ENCODE measurements around the gene CXorf65.

The CXorf65 gene

GRCh38 chrX:71060127-71060526 is 46.4 kb downstream of the CXorf65 start:
- no peak for DNase-seq (ENCODE audit: low spot score)

GRCh38 chrX:71057848-71058530 is 48.6 kb downstream of the CXorf65 start:
- DNase-seq (ENCODE audit: low spot score), result no peak

DNA sequence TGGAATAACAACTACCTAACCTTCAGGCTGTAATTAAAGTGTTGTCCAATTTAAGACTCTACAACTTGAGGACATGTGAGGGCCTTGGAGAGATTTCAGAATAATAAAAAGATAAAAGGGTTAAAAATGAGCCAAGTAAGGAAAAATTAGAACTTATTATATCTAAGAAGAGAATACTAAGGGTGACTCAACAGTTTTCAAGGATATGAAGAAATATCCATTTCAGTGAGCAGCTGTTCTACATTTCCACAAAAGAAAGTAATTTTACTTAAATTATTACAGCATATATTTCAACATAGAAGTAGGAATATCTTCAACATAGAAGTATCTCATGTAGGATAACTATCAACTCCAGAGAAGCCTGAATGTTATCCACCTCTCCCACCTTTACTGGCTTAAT is 49.7 kb downstream of the CXorf65 start:
- DNase-seq (ENCODE audit: low spot score), result no peak
